GM23338 (cell line): ENCODE measurements around the gene AKR1C4. TPM values are rescaled to one million over a fixed set of nuclear protein-coding genes. Genes with fewer than 3 reads are reported as not detected.

Source experiments
- ATAC-seq: fragments of 200-7000 bp; cut with Tn5 transposase; 3 replicates; pipeline ENCODE4 v1.9.1; 2020
- DNase-seq: peaks from one replicate; pipeline ENCODE4 v3.0.0-alpha.2; 2015; ENCODE audit warnings: low spot score
- H2AFZ ChIP-seq: fragments of 200-600 bp; sonication (generic); 2 replicates; pipeline ENCODE4 v1.8.0; 2016; ENCODE audit warnings: antibody characterized with exemption, mild to moderate bottlenecking, moderate library complexity
- H3F3A ChIP-seq: fragments of 200-600 bp; sonication (generic); replicated peaks from 2 replicates; pipeline ENCODE4 v1.8.0; 2017; ENCODE audit warnings: antibody characterized with exemption, mixed run types, low read depth
- H3K27ac ChIP-seq: fragments of 200-600 bp; sonication (generic); 2 replicates; pipeline ENCODE4 v1.6.1; 2016; ENCODE audit warnings: low read depth
- H3K27me3 ChIP-seq: fragments of 200-600 bp; sonication (generic); 2 replicates; pipeline ENCODE4 v1.8.0; 2016; ENCODE audit warnings: mild to moderate bottlenecking, mixed run types, moderate library complexity; ENCODE audit not compliant: insufficient read depth
- H3K36me3 ChIP-seq: fragments of 200-600 bp; sonication (generic); 2 replicates; pipeline ENCODE4 v1.8.0; 2016; ENCODE audit warnings: mild to moderate bottlenecking; ENCODE audit not compliant: insufficient read depth
- H3K4me1 ChIP-seq: fragments of 200-600 bp; sonication (generic); 2 replicates; pipeline ENCODE4 v1.8.0; 2016; ENCODE audit warnings: mild to moderate bottlenecking, moderate library complexity; ENCODE audit not compliant: insufficient read depth
- H3K4me2 ChIP-seq: fragments of 200-600 bp; sonication (generic); 2 replicates; pipeline ENCODE4 v1.7.1; 2017; ENCODE audit warnings: mixed run types
- H3K4me3 ChIP-seq: fragments of 200-600 bp; sonication (generic); 2 replicates; pipeline ENCODE4 v1.6.1; 2016; ENCODE audit warnings: mixed run types
- H3K79me2 ChIP-seq: fragments of 200-600 bp; sonication (generic); replicated peaks from 2 replicates; pipeline ENCODE4 v1.8.0; 2017; ENCODE audit warnings: mild to moderate bottlenecking; ENCODE audit not compliant: insufficient read depth
- H3K9me2 ChIP-seq: fragments of 200-600 bp; sonication (generic); 2 replicates; pipeline ENCODE4 v1.8.0; 2017; ENCODE audit not compliant: insufficient read depth
- H4K20me1 ChIP-seq: fragments of 200-600 bp; sonication (generic); replicated peaks from 2 replicates; pipeline ENCODE4 v1.8.0; 2017; ENCODE audit warnings: mild to moderate bottlenecking; ENCODE audit not compliant: insufficient read depth
- H3K27ac Mint-ChIP-seq: 2 replicates; pipeline ENCODE4 v1.8.0; 2020; ENCODE audit warnings: inconsistent platforms, mild to moderate bottlenecking, moderate library complexity, mixed read lengths
- H3K27me3 Mint-ChIP-seq: 3 replicates; pipeline ENCODE4 v1.8.0; 2022; ENCODE audit warnings: low read depth, mild to moderate bottlenecking, moderate library complexity, mixed read lengths, inconsistent platforms; ENCODE audit not compliant: insufficient read depth, poor library complexity
- H3K36me3 Mint-ChIP-seq: 3 replicates; pipeline ENCODE4 v1.8.0; 2021; ENCODE audit warnings: low read depth, mild to moderate bottlenecking, inconsistent platforms, moderate library complexity, mixed read lengths
- H3K4me1 Mint-ChIP-seq: 3 replicates; pipeline ENCODE4 v1.8.0; 2020; ENCODE audit warnings: mild to moderate bottlenecking, inconsistent platforms, mixed read lengths
- H3K4me3 Mint-ChIP-seq: 3 replicates; pipeline ENCODE4 v1.8.0; 2021; ENCODE audit warnings: moderate library complexity, mild to moderate bottlenecking, inconsistent platforms, mixed read lengths
- H3K9me3 Mint-ChIP-seq: 3 replicates; pipeline ENCODE4 v1.8.0; 2020; ENCODE audit warnings: moderate library complexity, mild to moderate bottlenecking, inconsistent platforms, mixed read lengths
- EZH2 ChIP-seq: fragments of 200-600 bp; sonication (generic); IDR thresholded peaks from one replicate; pipeline ENCODE4 v1.8.0; 2017; ENCODE audit warnings: antibody characterized with exemption, mild to moderate bottlenecking, low read depth; ENCODE audit not compliant: unreplicated experiment
- EZH2phosphoT487 ChIP-seq: fragments of 200-600 bp; sonication (generic); IDR thresholded peaks from one replicate; pipeline ENCODE4 v1.8.1; 2018; ENCODE audit warnings: antibody characterized with exemption; ENCODE audit not compliant: unreplicated experiment
- JUNB ChIP-seq: IDR thresholded peaks from one replicate; pipeline ENCODE4 v1.6.1; 2016; ENCODE audit warnings: antibody characterized with exemption; ENCODE audit not compliant: unreplicated experiment
- STAT1 ChIP-seq: IDR thresholded peaks from one replicate; pipeline ENCODE4 v1.6.1; 2016; ENCODE audit warnings: antibody characterized with exemption; ENCODE audit not compliant: unreplicated experiment
- ZNF114 ChIP-seq: fragments of 250-450 bp; sonication (Bioruptor Pico); IDR thresholded peaks from 2 replicates; pipeline ENCODE4 v1.5.0; 2020; ENCODE audit warnings: mild to moderate bottlenecking, moderate library complexity
- ZNF331 ChIP-seq: fragments of 250-450 bp; sonication (Bioruptor Pico); IDR thresholded peaks from 2 replicates; pipeline ENCODE4 v1.5.0; 2020; ENCODE audit warnings: low read depth, mild to moderate bottlenecking, moderate library complexity
- polyA plus RNA-seq: library from polyadenylated mRNA; unstranded; fragments of >200 nt; fragmentation: Nextera tagmentation; extraction: Ambion mirVana; gene quantifications from 2 replicates; pipeline ENCODE4 v1.2.1, GENCODE V29; 2016
- total RNA-seq: library from RNA; depleted of rRNA; stranded (reverse); fragments of >200 nt; shearing (Covaris generic); gene quantifications from 2 replicates; pipeline ENCODE4 v1.2.3, GENCODE V29; 2014
- TF ChIP-seq, protein P1 (sequence below): fragments of 250-450 bp; sonication (Bioruptor Pico); IDR thresholded peaks from 2 replicates; pipeline ENCODE4 v1.5.0; 2020; ENCODE audit warnings: mild to moderate bottlenecking, moderate library complexity
- TF ChIP-seq, protein P2 (sequence below): IDR thresholded peaks from 2 replicates; pipeline ENCODE4 v1.6.1; 2016; ENCODE audit warnings: antibody characterized with exemption
- TF ChIP-seq, protein P3 (sequence below), 2 experiments: fragments of 200-600 bp in 1 of 2; sonication (generic) in 1 of 2; conservative IDR thresholded peaks; 2 replicates each; pipeline versions ENCODE4 v1.5.1 to v1.6.1; 2016 to 2017; ENCODE audit warnings: antibody characterized with exemption in 2 of 2, low read depth in 2 of 2, mild to moderate bottlenecking in 2 of 2, moderate library complexity in 1 of 2

Gene AKR1C4
- total and polyA plus RNA-seq, 2 experiments from 2014 or later, result not detected

DNA sequence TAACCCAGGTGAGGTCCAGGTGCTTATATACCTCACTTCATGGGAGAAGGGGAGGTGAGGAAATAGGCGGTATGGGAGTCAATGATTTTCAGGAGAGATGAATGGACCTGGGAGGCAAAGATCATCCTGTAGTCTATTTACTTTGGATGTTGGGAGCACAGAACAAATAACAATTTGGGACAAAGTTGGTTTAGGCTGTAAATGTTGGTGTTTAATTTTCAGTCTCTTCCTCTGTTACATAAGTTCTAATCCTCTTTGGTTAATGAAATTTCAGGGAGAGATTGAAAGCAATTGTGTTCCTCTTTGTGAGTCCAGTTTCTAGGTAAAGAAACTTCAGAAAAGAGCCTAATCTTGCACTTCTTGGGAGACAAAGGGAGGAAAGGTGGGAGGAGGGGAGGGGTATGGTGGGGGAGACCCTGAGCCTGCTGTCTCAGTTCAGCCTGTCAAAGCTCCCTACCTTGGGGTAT lies 46.9 kb downstream of the AKR1C4 start (continued):
- TF ChIP-seq, protein P1, sequence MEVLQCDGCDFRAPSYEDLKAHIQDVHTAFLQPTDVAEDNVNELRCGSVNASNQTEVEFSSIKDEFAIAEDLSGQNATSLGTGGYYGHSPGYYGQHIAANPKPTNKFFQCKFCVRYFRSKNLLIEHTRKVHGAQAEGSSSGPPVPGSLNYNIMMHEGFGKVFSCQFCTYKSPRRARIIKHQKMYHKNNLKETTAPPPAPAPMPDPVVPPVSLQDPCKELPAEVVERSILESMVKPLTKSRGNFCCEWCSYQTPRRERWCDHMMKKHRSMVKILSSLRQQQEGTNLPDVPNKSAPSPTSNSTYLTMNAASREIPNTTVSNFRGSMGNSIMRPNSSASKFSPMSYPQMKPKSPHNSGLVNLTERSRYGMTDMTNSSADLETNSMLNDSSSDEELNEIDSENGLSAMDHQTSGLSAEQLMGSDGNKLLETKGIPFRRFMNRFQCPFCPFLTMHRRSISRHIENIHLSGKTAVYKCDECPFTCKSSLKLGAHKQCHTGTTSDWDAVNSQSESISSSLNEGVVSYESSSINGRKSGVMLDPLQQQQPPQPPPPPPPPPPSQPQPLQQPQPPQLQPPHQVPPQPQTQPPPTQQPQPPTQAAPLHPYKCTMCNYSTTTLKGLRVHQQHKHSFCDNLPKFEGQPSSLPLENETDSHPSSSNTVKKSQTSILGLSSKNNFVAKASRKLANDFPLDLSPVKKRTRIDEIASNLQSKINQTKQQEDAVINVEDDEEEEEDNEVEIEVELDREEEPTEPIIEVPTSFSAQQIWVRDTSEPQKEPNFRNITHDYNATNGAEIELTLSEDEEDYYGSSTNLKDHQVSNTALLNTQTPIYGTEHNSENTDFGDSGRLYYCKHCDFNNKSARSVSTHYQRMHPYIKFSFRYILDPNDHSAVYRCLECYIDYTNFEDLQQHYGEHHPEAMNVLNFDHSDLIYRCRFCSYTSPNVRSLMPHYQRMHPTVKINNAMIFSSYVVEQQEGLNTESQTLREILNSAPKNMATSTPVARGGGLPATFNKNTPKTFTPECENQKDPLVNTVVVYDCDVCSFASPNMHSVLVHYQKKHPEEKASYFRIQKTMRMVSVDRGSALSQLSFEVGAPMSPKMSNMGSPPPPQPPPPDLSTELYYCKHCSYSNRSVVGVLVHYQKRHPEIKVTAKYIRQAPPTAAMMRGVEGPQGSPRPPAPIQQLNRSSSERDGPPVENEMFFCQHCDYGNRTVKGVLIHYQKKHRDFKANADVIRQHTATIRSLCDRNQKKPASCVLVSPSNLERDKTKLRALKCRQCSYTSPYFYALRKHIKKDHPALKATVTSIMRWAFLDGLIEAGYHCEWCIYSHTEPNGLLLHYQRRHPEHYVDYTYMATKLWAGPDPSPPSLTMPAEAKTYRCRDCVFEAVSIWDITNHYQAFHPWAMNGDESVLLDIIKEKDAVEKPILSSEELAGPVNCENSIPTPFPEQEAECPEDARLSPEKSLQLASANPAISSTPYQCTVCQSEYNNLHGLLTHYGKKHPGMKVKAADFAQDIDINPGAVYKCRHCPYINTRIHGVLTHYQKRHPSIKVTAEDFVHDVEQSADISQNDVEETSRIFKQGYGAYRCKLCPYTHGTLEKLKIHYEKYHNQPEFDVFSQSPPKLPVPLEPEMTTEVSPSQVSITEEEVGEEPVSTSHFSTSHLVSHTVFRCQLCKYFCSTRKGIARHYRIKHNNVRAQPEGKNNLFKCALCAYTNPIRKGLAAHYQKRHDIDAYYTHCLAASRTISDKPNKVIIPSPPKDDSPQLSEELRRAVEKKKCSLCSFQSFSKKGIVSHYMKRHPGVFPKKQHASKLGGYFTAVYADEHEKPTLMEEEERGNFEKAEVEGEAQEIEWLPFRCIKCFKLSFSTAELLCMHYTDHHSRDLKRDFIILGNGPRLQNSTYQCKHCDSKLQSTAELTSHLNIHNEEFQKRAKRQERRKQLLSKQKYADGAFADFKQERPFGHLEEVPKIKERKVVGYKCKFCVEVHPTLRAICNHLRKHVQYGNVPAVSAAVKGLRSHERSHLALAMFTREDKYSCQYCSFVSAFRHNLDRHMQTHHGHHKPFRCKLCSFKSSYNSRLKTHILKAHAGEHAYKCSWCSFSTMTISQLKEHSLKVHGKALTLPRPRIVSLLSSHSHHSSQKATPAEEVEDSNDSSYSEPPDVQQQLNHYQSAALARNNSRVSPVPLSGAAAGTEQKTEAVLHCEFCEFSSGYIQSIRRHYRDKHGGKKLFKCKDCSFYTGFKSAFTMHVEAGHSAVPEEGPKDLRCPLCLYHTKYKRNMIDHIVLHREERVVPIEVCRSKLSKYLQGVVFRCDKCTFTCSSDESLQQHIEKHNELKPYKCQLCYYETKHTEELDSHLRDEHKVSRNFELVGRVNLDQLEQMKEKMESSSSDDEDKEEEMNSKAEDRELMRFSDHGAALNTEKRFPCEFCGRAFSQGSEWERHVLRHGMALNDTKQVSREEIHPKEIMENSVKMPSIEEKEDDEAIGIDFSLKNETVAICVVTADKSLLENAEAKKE (CRISPR knock-in tag), result no peak
- TF ChIP-seq STAT1, result no peak
- TF ChIP-seq EZH2, result no peak
- TF ChIP-seq ZNF331 (CRISPR knock-in tag), result no peak
- no peak for TF ChIP-seq ZNF114 (CRISPR knock-in tag)
- TF ChIP-seq, protein P2, sequence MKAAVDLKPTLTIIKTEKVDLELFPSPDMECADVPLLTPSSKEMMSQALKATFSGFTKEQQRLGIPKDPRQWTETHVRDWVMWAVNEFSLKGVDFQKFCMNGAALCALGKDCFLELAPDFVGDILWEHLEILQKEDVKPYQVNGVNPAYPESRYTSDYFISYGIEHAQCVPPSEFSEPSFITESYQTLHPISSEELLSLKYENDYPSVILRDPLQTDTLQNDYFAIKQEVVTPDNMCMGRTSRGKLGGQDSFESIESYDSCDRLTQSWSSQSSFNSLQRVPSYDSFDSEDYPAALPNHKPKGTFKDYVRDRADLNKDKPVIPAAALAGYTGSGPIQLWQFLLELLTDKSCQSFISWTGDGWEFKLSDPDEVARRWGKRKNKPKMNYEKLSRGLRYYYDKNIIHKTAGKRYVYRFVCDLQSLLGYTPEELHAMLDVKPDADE, result no peak
- TF ChIP-seq JUNB, result no peak

DNA sequence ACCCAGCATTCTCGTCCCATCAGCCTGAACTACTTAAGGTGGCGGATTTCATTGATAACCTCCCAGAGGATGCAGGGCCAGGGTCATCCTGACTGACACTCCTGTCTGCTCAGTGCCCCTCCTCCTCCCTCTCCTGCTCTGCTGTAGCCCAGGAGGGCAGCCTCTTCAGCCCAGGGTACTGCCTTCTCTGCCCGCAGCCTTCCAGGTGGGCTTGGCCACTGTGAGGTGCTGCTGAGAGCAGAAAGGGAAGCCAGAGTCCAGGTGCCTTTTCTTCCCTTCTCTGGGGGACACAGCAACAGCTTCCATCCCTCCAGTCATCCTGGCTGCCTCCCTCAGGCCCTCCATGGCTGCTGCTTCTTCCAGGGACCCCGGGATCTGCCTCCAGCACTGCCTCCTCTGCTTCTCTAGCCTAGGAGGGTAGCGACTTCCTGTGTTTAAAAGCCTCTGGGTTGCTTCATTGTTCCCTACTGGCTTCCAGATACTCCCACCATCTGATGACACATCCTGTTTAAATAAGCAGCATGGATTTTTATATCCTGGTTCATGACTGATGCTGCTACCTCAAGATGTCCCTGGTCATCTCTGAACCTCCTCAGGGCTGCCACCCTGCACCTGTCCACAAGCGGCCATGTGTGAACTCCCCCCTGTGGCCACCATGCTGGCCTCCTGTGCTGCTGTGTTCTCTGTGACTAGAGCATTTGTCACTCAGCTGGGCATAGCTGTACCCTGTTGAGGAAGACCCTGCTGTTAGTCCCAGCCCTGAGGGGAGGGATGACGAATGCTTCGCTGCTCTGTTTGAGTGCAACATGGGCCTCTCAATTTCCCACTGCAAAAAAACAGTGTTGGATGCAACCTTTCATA lies 55.8 kb downstream of the AKR1C4 start:
- DNase-seq (peak; percentile 56), ATAC-seq (peak; percentile 100)
- H3K4me1 Mint-ChIP-seq, result peaks cover 8% of the 10 kb centered on the region; the same call in 2 of the 3 replicates
- no peaks in the 10 kb centered on the region for H3K36me3 ChIP-seq
- peaks cover 2% of the 10 kb centered on the region; the same call in 2 of the 3 replicates for H3K9me3 Mint-ChIP-seq
- no peaks in the 10 kb centered on the region for H3K79me2 ChIP-seq
- H3K27me3 Mint-ChIP-seq, result peaks cover 7% of the 10 kb centered on the region
- H3K27ac Mint-ChIP-seq, result no peak overlapping the region
- H3K4me3 ChIP-seq, result no peak overlapping the region
- no peak overlapping the region for H3K4me3 Mint-ChIP-seq
- H4K20me1 ChIP-seq, result no peaks in the 10 kb centered on the region
- no peaks in the 10 kb centered on the region for H3F3A ChIP-seq
- H3K9me2 ChIP-seq, result no peaks in the 10 kb centered on the region
- no peaks in the 10 kb centered on the region for H3K27me3 ChIP-seq
- peak overlapping the region; percentile 59; the same call in 1 of the 2 replicates for H2AFZ ChIP-seq
- no peak overlapping the region for H3K27ac ChIP-seq
- H3K4me2 ChIP-seq, result no peak overlapping the region
- H3K36me3 Mint-ChIP-seq, result no peaks in the 10 kb centered on the region
- no peaks in the 10 kb centered on the region for H3K4me1 ChIP-seq
- no peak for TF ChIP-seq EZH2phosphoT487
- TF ChIP-seq, protein P3, sequence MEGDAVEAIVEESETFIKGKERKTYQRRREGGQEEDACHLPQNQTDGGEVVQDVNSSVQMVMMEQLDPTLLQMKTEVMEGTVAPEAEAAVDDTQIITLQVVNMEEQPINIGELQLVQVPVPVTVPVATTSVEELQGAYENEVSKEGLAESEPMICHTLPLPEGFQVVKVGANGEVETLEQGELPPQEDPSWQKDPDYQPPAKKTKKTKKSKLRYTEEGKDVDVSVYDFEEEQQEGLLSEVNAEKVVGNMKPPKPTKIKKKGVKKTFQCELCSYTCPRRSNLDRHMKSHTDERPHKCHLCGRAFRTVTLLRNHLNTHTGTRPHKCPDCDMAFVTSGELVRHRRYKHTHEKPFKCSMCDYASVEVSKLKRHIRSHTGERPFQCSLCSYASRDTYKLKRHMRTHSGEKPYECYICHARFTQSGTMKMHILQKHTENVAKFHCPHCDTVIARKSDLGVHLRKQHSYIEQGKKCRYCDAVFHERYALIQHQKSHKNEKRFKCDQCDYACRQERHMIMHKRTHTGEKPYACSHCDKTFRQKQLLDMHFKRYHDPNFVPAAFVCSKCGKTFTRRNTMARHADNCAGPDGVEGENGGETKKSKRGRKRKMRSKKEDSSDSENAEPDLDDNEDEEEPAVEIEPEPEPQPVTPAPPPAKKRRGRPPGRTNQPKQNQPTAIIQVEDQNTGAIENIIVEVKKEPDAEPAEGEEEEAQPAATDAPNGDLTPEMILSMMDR (conservative IDR thresholded peaks at IDR 0.05; ENCODE audit: low read depth in 2 of 2), result peak; percentile 25 to 66; a peak in 3 of 4 replicates
- no peak for TF ChIP-seq STAT1
